ENCODE results near the gene CARHSP1. TPM values are rescaled to one million over a fixed set of nuclear protein-coding genes. Genes with fewer than 3 reads are reported as not detected.

CARHSP1 gene
- total RNA-seq, 1 experiment from 2014 or later = 104 TPM

DNA sequence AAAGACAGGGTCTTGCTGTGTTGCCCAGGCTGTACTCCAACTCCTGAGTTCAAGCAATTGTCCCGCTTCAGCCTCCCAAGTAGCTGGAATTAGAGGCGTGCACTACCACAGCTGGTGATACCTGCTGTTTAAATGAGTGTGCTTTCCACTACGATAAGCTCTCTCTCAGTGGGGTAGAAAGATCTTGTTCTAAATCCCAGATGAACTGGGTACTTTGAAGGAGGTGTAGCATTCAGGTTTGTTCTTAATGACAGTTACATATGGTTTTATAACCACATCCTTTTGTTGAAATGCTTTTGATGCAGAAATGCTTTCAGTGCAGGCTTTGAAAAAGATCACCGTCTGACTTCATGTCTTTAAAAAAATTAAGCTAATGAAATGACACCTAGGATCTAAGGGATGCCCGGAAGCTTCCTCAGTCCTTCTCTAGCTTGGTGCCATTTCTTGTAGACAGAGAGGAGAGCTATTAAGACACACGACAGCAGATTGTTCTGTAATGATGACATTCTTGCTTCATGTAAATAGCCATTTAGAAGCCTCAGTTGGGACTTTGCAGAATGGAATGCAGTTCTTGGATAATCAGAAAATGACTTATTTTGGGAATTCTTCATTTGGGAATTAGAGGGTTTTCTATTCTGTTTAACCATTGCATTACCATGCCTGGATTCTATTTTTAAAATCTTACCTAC, 51.7 kb downstream of the CARHSP1 start:
- no peak overlapping the region for H3K27ac Mint-ChIP-seq (ENCODE audit: unreplicated experiment)
- DNase-seq = no peak
- CTCF ChIA-PET = interaction anchor here (0.7 kb wide), 1 partner anchor 1282 kb away, joined by 3 read pairs; no protein-coding TSS in a partner anchor

DNA sequence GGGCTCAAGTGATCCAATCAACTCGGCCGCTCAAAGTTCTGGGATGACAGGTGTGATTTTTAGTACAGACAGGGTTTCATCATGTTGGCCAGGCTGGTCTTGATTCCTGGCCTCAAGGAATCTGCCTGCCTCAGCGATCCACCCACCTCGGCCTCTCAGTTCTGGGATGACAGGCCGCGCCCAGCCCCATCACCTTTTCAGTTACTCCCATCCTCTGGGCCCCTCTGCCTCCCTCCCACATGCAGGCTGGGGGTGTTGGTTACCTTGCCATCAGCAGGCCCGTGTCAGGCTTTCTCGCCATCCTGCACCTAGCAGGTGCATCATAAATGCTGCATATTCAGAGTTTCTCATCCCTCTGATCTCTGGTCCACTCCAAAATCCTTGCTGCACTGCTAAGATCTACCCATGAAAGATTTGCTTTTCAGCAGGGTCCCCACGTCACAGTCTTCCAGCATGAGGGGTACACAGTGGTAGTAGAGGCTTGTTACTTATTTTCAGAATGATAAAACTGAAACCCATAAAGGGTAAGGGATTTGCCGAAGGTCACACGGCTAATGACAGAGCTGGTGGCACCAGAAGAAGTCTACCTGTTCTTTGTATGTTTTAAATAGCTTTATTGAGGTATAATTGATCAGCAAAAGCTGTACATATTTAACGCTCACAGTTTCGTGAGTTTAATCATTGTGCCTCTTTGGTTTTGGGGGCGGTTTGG, 54.6 kb downstream of the CARHSP1 start:
- H3K27me3 Mint-ChIP-seq (ENCODE audit: unreplicated experiment) = no peaks in the 10 kb centered on the region
- no peak overlapping the region for H3K27ac Mint-ChIP-seq (ENCODE audit: unreplicated experiment)
- intact Hi-C loops (cut with micrococcal nuclease; ENCODE audit: unreplicated experiment) = no loop called here
- TF ChIP-seq CTCF (IDR thresholded peaks at IDR 0.05; ENCODE audit: unreplicated experiment) = no peak
- no peak overlapping the region for H3K4me3 Mint-ChIP-seq (ENCODE audit: low read depth, unreplicated experiment)
- H3K9me3 Mint-ChIP-seq (ENCODE audit: low read depth, unreplicated experiment) = no peaks in the 10 kb centered on the region
- CTCF ChIA-PET = no interaction called here
- H3K36me3 Mint-ChIP-seq (ENCODE audit: insufficient read depth, unreplicated experiment) = peaks cover 81% of the 10 kb centered on the region
- no peak for DNase-seq
- H3K4me1 Mint-ChIP-seq (ENCODE audit: low read depth, unreplicated experiment) = no peaks in the 10 kb centered on the region
- BruUV-seq (replicated peaks) = no TSS peak

More for the DNA sequence above, 51.7 kb downstream of the CARHSP1 start:
- H3K9me3 Mint-ChIP-seq (ENCODE audit: low read depth, unreplicated experiment) = no peaks in the 10 kb centered on the region
- no peaks in the 10 kb centered on the region for H3K27me3 Mint-ChIP-seq (ENCODE audit: unreplicated experiment)
- no peaks in the 10 kb centered on the region for H3K4me1 Mint-ChIP-seq (ENCODE audit: low read depth, unreplicated experiment)
- no peak overlapping the region for H3K4me3 Mint-ChIP-seq (ENCODE audit: low read depth, unreplicated experiment)
- intact Hi-C loops (cut with micrococcal nuclease; ENCODE audit: unreplicated experiment) = no loop called here
- no peak for TF ChIP-seq CTCF (IDR thresholded peaks at IDR 0.05; ENCODE audit: unreplicated experiment)
- BruUV-seq (replicated peaks) = no TSS peak
- peaks cover 77% of the 10 kb centered on the region for H3K36me3 Mint-ChIP-seq (ENCODE audit: insufficient read depth, unreplicated experiment)

DNA sequence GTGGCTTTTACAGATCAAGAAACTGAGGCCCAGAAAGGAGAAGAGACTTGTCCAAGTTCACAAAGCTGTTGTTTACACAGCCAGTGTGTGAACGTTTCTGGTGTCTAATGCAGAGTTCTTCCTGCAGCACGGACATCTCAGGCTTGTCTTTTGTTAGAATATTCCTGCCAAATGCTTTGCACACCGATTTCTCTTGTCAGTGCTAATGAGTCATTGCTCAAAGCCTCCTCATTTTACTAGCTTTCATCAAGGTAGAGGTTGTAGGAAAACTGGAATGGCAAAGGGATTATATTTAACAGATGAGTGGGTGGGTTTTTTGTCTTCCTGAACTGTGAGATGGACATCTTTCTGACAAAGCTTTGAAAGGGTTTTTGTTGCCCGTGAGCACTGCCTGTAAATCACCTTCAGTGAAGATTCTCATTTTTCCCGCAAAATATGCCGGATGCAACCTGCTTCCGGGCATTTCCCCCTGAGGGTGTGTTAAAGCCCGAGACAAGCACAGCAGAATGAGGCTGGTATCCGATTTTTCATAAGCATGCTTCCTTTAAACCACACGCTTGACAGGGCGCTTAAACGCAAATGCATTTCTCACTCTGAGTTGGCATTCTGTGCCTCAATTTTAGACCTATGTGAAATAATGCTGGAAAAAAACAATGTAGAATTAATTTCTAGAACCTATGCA, 56.5 kb downstream of the CARHSP1 start:
- no TSS peak for BruUV-seq (replicated peaks)
- no peaks in the 10 kb centered on the region for H3K27me3 Mint-ChIP-seq (ENCODE audit: unreplicated experiment)
- no peaks in the 10 kb centered on the region for H3K9me3 Mint-ChIP-seq (ENCODE audit: low read depth, unreplicated experiment)
- no peaks in the 10 kb centered on the region for H3K4me1 Mint-ChIP-seq (ENCODE audit: low read depth, unreplicated experiment)
- no peak overlapping the region for H3K27ac Mint-ChIP-seq (ENCODE audit: unreplicated experiment)
- TF ChIP-seq CTCF (IDR thresholded peaks at IDR 0.05; ENCODE audit: unreplicated experiment) = no peak
- H3K4me3 Mint-ChIP-seq (ENCODE audit: low read depth, unreplicated experiment) = no peak overlapping the region
- no peak for DNase-seq
- intact Hi-C loops (cut with micrococcal nuclease; ENCODE audit: unreplicated experiment) = no loop called here
- peaks cover 86% of the 10 kb centered on the region for H3K36me3 Mint-ChIP-seq (ENCODE audit: insufficient read depth, unreplicated experiment)
- CTCF ChIA-PET = interaction anchor here (0.6 kb wide), 1 partner anchor 322 kb away, joined by 5 read pairs; no protein-coding TSS in a partner anchor

- Mint-ChIP-seq H3K9me3 (ENCODE audit: low read depth, unreplicated experiment) (no peaks in the 10 kb centered on the region), H3K27me3 (ENCODE audit: unreplicated experiment) (no peaks in the 10 kb centered on the region), H3K36me3 (ENCODE audit: insufficient read depth, unreplicated experiment) (peaks cover 99% of the 10 kb centered on the region), H3K4me1 (ENCODE audit: low read depth, unreplicated experiment) (no peaks in the 10 kb centered on the region), H3K27ac (ENCODE audit: unreplicated experiment) (no peak overlapping the region), H3K4me3 (ENCODE audit: low read depth, unreplicated experiment) (no peak overlapping the region)
- TF ChIP-seq CTCF (IDR thresholded peaks at IDR 0.05; ENCODE audit: unreplicated experiment) = no peak
- no TSS peak for BruUV-seq (replicated peaks)
- intact Hi-C loops (cut with micrococcal nuclease; ENCODE audit: unreplicated experiment) = no loop called here
- CTCF ChIA-PET = interaction anchor here (0.6 kb wide), 1 partner anchor 130 kb away, joined by 3 read pairs; no protein-coding TSS in a partner anchor
- DNase-seq = no peak
Measured at GRCh38 chr16:8808613-8809353, 60.0 kb downstream of the CARHSP1 start.
